SJSA1 (cell line): ENCODE measurements around the gene ZBTB11. TPM values are rescaled to one million over a fixed set of nuclear protein-coding genes. Genes with fewer than 3 reads are reported as not detected.
"Not testable (repeated sequence)": the region's sequence is repeated elsewhere in the genome, so short reads cannot be mapped to it uniquely, and the experiment has no call there.

ENCODE experiments used
- DNase-seq, 2 experiments: peaks; one replicate each; pipeline ENCODE4 v3.0.0-alpha.2; 2015 to 2020; ENCODE audit warnings: low spot score in 2 of 2, low read depth in 1 of 2
- H3K27ac ChIP-seq: fragments of 250-450 bp; sonication (Bioruptor Pico); 2 replicates; pipeline ENCODE4 v1.5.1; 2020; ENCODE audit warnings: mild to moderate bottlenecking, moderate library complexity
- H3K27me3 ChIP-seq: fragments of 250-450 bp; sonication (Bioruptor Pico); replicated peaks from 2 replicates; pipeline ENCODE4 v1.5.1; 2020; ENCODE audit warnings: mild to moderate bottlenecking, moderate library complexity
- H3K36me3 ChIP-seq: fragments of 250-450 bp; sonication (Bioruptor Pico); 2 replicates; pipeline ENCODE4 v1.5.1; 2020; ENCODE audit warnings: mild to moderate bottlenecking
- H3K4me1 ChIP-seq: fragments of 250-450 bp; sonication (Bioruptor Pico); replicated peaks from 2 replicates; pipeline ENCODE4 v1.6.1; 2021; ENCODE audit warnings: mild to moderate bottlenecking
- H3K4me3 ChIP-seq: fragments of 250-450 bp; sonication (Bioruptor Pico); 2 replicates; pipeline ENCODE4 v1.5.1; 2020; ENCODE audit warnings: mild to moderate bottlenecking
- H3K9me3 ChIP-seq: fragments of 250-450 bp; sonication (Bioruptor Pico); replicated peaks from 2 replicates; pipeline ENCODE4 v1.5.1; 2020; ENCODE audit warnings: mild to moderate bottlenecking
- total RNA-seq: library from RNA; depleted of rRNA; stranded (reverse); fragments of >200 nt; shearing (Covaris generic); gene quantifications from 2 replicates; pipeline ENCODE4 v1.2.3, GENCODE V29; 2014

ZBTB11 gene
- total RNA-seq, 1 experiment from 2014 or later: 21.1 TPM

DNA sequence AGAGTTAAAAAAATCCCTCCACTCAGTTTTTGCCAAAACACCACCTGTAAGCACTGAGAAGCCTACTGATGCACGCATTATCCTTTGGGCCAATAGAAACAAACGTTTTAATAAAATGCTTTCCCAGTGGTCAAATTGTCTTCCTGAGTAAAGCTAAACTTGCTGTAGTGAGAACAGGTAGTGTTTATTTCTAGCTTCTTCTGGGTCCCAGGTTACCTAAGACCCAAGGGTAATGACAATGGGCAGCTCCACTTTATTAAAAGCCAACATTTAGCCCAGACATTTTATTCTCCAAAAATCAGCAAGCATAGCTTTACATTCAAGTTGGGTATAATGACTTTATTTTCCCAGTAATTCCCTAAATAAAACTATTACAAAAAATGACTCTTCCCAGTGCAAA lies 1.9 kb upstream of the ZBTB11 start:
- not testable (repeated sequence) for H3K4me3 ChIP-seq, H3K9me3 ChIP-seq, DNase-seq, H3K27me3 ChIP-seq, H3K4me1 ChIP-seq, H3K27ac ChIP-seq
- peaks cover 57% of the 10 kb centered on the region for H3K36me3 ChIP-seq

DNA sequence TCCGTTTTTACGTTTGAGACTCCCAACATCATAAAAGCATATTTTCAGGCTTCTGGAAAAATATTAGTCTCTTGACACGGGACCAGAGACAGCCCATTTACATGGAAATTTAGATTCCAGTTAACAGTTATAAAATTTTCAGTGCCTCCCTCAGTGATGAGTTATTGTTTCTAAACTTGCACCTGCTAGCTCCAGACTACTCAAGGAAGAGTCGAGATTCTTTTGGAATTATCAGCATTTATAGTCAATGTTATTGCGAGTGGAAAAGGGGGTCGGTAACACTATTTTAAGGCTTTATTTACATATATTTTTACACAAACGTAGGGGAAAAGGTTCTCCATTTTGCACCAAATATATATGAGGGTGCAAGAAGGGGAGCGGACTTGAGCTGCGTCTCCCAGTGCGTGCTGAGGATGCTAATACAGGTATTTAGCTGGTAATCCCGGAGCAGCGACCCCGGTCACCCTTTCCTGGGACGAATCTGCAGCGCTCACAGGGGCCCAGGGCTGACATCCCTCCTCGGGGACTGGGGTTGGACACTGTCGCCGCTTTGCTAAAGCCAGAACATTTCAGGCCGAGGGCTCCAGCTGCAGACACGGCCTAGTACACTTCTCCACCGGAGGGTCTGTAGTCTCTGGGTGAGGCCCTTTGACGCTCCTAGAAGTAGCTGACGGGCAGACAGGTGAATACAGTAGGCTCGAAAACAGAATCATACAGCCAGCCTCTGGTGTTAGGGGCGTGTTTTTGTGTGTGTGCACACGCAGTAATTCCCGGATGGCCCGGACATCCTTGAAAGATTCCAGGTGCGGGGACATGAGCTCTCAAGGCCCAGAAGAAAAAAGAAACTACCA lies 729 bp upstream of the ZBTB11 start:
- Histone ChIP-seq H3K4me1 (peaks cover 6% of the 10 kb centered on the region; the same call in 1 of the 2 replicates), H3K27ac (no peak overlapping the region), H3K9me3 (no peaks in the 10 kb centered on the region), H3K36me3 (peaks cover 45% of the 10 kb centered on the region), H3K4me3 (peak overlapping the region; percentile 85), H3K27me3 (no peaks in the 10 kb centered on the region)
- no peak for DNase-seq

DNA sequence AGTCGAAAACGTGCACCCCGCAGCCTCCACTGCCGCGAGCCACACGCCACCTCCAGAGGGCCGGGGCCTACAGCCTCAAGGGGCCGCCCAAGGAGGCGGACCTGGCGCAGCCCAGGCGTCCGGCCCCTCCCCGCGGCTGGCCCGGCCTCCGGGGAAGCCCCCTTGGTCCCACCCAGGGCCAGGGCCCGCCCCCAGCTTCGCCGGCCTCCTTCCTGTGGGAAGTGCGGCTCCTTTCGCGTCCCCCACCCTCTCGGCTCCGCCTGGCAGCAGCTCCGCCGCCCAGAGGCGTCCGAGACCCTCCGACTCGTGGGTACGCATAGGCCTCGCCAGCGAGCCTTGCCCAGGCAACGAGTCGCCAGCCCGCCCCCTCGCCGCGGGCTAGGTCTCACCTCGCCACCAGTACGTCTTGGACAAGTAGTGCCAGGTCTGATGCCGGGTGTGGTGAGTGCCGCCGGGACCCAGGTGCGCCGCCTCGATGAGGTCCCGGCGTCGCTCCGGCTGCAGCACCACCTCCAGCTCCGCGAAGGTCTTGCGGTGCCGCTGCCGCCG lies 642 bp downstream of the ZBTB11 start:
- no peaks in the 10 kb centered on the region for H3K27me3 ChIP-seq
- peaks cover 39% of the 10 kb centered on the region for H3K36me3 ChIP-seq
- H3K4me1 ChIP-seq: peaks cover 6% of the 10 kb centered on the region; the same call in 1 of the 2 replicates
- no peaks in the 10 kb centered on the region for H3K9me3 ChIP-seq
- peak overlapping the region; percentile 85 for H3K4me3 ChIP-seq
- peak overlapping the region; percentile 50 for H3K27ac ChIP-seq
- DNase-seq: peak; percentile 94 to 96

DNA sequence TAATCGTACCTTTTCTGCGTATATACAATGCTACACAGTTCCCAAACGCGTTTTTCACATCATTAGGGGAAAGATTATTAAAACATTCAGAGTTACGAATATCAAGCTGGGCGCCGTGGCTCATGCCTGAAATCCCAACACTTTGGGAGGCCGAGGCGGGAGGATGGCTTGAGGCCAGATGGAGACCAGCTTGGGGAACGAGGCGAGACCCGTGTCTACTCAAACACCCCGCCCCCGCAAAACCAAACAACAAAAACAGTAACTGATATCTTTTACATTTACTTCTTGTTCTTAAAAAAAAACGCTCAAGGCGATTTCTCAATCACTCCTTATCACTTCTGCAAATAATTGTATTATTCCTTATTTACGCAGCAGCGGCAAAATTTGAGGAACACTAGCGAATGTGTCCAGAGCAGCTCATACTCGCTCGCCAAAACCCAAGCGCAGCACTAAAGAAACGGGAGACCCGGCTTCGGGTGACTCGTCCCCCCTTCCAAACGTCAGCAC lies 1.2 kb downstream of the ZBTB11 start:
- Histone ChIP-seq H3K9me3 (no peaks in the 10 kb centered on the region), H3K4me1 (peaks cover 6% of the 10 kb centered on the region; the same call in 1 of the 2 replicates), H3K27me3 (no peaks in the 10 kb centered on the region), H3K27ac (peak overlapping the region; percentile 15; the same call in 1 of the 2 replicates), H3K36me3 (peaks cover 39% of the 10 kb centered on the region), H3K4me3 (peak overlapping the region; percentile 85)
- DNase-seq: no peak

DNA sequence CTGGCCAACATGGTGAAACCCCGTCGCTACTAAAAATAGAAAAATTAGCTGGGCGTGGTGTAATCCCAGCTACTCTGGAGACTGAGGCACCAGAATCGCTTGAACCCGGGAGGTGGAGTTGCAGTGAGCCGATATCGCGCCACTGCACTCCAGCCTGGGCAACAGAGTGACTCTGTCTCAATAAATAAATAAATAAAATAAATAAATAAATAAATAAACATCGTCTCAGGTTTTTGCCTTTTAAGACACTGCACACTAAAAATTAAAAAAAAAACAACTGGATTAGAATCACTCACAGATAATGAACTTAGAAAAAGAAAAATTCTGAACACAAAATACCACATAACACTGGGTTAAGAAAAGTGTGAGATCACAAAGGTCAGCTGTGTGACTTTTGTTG lies 2.4 kb downstream of the ZBTB11 start:
- H3K27ac ChIP-seq: no peak overlapping the region
- peaks cover 32% of the 10 kb centered on the region for H3K36me3 ChIP-seq
- no peaks in the 10 kb centered on the region for H3K9me3 ChIP-seq
- peaks cover 6% of the 10 kb centered on the region; the same call in 1 of the 2 replicates for H3K4me1 ChIP-seq
- DNase-seq: no peak
- H3K27me3 ChIP-seq: no peaks in the 10 kb centered on the region
- H3K4me3 ChIP-seq: no peak overlapping the region

DNA sequence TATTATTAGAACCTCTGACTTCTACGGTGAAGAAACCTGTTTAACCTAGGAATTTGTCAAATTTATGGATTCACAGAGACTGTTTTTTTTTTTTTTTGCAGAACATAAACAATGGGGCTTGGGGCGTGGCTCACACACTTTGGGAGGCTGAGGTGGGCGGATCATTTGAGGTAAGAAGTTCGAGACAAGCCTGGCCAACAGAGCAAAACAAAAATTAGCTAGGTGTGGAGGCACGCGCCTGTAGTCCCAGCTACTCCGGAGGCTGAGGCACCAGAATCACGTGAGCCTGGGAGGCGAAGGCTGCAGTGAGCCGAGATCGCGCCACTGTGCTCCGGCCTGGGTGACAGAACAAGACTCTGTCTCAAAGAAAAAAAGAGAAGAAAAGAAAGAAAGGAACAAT lies 3.0 kb downstream of the ZBTB11 start:
- Histone ChIP-seq H3K27ac (no peak overlapping the region), H3K36me3 (peaks cover 37% of the 10 kb centered on the region), H3K9me3 (no peaks in the 10 kb centered on the region), H3K27me3 (no peaks in the 10 kb centered on the region), H3K4me1 (peaks cover 6% of the 10 kb centered on the region; the same call in 1 of the 2 replicates), H3K4me3 (no peak overlapping the region)
- DNase-seq: no peak

DNA sequence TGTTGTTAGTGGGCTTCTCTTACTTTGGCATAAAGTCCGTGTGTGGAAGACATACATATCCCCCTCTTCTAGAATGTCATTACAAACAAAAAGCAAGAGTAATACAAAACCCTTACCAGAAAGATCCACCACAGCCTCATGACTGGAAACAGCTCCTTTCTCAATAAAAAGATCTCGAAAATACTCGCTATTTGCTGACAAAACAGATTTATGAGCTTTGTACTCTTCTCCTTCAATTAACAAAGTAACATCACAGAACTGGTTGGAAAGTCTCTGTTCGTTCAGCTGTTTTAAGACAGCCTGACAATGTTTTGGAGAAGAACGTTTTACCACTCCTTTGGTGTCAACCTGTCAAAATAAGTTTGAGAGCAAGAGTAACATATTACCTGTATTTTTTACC lies 5.9 kb downstream of the ZBTB11 start:
- Histone ChIP-seq H3K9me3 (no peaks in the 10 kb centered on the region), H3K27me3 (no peaks in the 10 kb centered on the region), H3K27ac (no peak overlapping the region), H3K36me3 (peaks cover 26% of the 10 kb centered on the region), H3K4me1 (no peaks in the 10 kb centered on the region), H3K4me3 (no peak overlapping the region)
- DNase-seq: no peak

DNA sequence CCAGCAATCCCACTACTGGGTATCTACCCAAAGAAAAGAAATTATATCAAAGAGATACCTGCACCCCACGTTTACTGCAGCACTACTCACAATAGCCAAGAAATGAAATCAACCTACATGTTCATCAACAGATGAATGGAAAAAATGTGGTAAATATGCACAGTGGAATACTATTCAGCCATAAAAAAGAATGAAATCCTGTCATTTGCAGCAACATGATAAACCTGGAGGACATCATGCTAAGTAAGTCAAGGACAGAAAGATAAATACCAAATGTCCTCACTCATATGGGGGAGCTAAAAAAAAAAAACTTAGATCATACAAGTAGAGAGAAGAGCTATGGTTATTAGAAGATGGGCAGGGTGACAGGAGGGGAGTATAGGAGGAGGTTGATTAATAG lies 9.1 kb downstream of the ZBTB11 start:
- Histone ChIP-seq H3K27me3 (no peaks in the 10 kb centered on the region), H3K4me1 (no peaks in the 10 kb centered on the region), H3K4me3 (no peak overlapping the region), H3K27ac (no peak overlapping the region), H3K36me3 (peaks cover 56% of the 10 kb centered on the region), H3K9me3 (no peaks in the 10 kb centered on the region)
- DNase-seq: no peak

DNA sequence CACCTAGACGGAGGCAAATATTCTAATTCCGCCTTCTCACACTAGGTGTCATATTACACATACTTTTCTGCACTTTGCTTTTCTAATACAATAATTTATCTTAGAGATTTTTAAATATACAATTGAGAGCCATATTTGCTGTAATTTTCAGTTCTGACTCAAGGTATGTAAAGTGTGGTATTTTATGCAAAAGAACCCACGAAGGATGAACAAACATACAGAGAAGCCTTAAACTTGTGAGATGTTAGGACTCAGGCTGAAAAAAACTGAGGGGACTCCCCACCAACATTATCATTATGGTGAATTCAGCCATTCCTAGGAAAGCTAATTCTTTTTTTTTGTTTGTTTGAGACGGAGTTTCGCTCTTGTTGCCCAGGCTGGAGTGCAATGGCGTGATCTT lies 9.6 kb downstream of the ZBTB11 start:
- H3K4me1 ChIP-seq: no peaks in the 10 kb centered on the region
- no peak overlapping the region for H3K27ac ChIP-seq
- no peak for DNase-seq
- no peaks in the 10 kb centered on the region for H3K27me3 ChIP-seq
- H3K36me3 ChIP-seq: peaks cover 57% of the 10 kb centered on the region
- no peaks in the 10 kb centered on the region for H3K9me3 ChIP-seq
- H3K4me3 ChIP-seq: no peak overlapping the region

DNA sequence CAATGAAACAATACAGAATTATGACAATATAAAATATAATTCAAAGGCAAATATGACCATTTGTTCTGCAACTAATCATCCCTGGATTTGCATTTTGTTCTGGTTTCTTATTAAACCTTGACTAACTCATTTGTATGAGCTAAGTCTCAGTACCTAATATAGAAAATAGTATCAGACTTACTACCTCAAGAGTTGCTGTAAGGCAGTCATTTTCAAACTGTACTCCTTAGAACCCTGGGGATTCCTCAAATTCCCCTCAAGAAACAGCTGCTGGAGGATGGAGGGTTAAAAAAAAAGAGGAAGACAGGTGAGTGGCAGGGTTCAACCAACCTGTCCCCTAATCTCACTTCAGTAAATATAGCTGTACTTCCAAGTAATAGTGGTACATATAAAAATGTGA lies 11.1 kb downstream of the ZBTB11 start:
- Histone ChIP-seq H3K4me3 (no peak overlapping the region), H3K9me3 (no peaks in the 10 kb centered on the region), H3K27me3 (no peaks in the 10 kb centered on the region), H3K27ac (no peak overlapping the region), H3K4me1 (no peaks in the 10 kb centered on the region), H3K36me3 (peaks cover 55% of the 10 kb centered on the region)
- no peak for DNase-seq

DNA sequence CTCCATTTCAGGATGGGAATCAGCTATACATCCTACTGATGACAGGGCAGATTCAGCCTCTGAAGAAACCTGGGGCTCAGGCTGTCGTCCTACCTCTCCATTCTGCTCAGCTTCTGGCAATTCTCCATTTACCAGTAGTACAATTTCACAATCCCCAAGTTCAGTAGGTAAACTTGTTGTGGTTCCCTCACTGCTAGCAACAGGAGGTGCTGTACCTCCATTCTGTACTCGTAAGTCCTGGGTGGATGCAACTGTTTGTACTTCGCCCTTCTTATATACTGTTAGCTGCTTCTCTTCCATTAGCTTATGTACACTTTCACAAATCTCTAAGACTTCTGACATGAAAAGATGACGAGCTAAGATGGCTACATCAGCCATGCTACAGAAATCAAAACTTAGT lies 11.6 kb downstream of the ZBTB11 start:
- Histone ChIP-seq H3K36me3 (peaks cover 58% of the 10 kb centered on the region), H3K9me3 (no peaks in the 10 kb centered on the region), H3K27ac (no peak overlapping the region), H3K4me3 (no peak overlapping the region), H3K27me3 (no peaks in the 10 kb centered on the region), H3K4me1 (no peaks in the 10 kb centered on the region)
- DNase-seq: no peak

DNA sequence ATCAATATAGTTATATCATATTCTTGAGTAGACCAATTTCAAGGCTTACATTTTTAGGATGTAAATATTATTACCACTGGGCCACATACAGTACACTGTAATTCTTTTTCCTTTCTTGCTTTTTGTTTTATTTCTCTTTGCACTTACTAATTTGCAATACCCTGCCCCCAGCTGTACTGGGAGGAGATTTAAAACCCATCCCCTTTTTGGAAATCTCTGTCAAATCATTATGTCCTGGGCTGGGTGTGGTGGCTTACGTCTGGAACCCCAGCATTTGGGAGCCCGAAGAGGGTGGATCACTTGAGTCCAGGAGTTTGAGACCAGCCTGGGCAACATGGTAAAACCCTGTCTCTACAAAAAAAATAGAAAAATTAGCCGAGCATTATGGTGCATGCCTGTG lies 16.2 kb downstream of the ZBTB11 start:
- Histone ChIP-seq H3K4me1 (no peaks in the 10 kb centered on the region), H3K9me3 (no peaks in the 10 kb centered on the region), H3K4me3 (no peak overlapping the region), H3K27me3 (no peaks in the 10 kb centered on the region), H3K36me3 (peaks cover 74% of the 10 kb centered on the region), H3K27ac (no peak overlapping the region)
- DNase-seq: no peak

DNA sequence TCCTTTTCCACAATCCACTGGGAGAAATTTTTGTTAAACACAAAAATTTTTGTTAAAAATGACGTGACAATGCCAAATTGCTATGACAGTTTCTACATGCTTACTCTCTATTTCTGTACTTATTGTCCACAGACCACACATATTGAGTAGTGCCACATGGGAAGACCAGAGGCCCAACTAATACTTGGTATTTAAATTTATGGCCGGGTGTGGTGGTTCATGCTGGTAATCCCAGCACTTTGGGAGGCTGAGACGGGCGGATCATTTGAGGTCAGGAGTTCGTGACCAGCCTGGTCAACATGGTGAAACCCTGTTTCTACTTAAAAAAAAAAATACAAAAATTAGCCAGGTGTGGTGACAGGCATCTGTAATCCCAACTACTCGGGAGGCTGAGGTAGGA lies 20.3 kb downstream of the ZBTB11 start:
- no peaks in the 10 kb centered on the region for H3K9me3 ChIP-seq
- no peak overlapping the region for H3K4me3 ChIP-seq
- H3K27me3 ChIP-seq: no peaks in the 10 kb centered on the region
- DNase-seq: no peak
- H3K36me3 ChIP-seq: peaks cover 78% of the 10 kb centered on the region
- H3K27ac ChIP-seq: no peak overlapping the region
- no peaks in the 10 kb centered on the region for H3K4me1 ChIP-seq

DNA sequence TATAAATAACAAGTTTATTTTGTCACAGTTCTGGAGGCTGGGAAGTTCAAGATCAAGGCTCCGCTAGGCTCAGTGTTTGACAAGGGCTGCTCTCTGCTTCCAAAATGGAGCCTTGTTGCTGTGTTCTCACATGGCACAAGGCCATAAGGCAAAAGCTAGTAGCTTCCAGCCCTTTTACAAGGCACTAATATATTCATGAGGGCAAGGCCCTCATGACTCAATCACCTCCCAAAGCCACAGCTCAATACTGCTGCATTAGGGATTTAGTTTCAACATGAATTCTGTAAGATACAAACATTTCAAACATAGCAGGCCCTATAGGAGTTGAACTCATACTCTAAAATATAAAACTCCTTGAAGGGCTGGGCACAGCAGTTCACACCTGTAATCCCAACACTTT lies 30.2 kb downstream of the ZBTB11 start:
- H3K36me3 ChIP-seq: peaks cover 20% of the 10 kb centered on the region
- no peak overlapping the region for H3K27ac ChIP-seq
- no peaks in the 10 kb centered on the region for H3K27me3 ChIP-seq
- H3K4me1 ChIP-seq: peaks cover 13% of the 10 kb centered on the region
- no peaks in the 10 kb centered on the region for H3K9me3 ChIP-seq
- DNase-seq: no peak
- H3K4me3 ChIP-seq: no peak overlapping the region
